Stimulated activated CD4-positive, alpha-beta T cell treated with anti-CD3 and anti-CD28 coated beads, TNF-alpha, amount 100 ng/mL, for 48 hours (primary cell): ENCODE data around the gene HCRTR2.

ENCODE experiments used
- DNase-seq, 3 donors: peaks; one replicate each; pipeline ENCODE4 v3.0.0-alpha.2; 2020; ENCODE audit warnings: low read depth in 3 of 3

HCRTR2 gene

GRCh38 chr6:55320696-55321086 lies 146.4 kb downstream of the HCRTR2 start:
- DNase-seq = no peak

- DNase-seq = no peak
These were observed 152.9 kb downstream of the HCRTR2 start, which contains the start of gene GFRAL for GRCh38 chr6:55327169-55327568. Gene GFRAL (plus strand): TSS chr6:55327469. CDS start chr6:55327555, 86 bp downstream.
